ENCODE results near the gene BROX. TPM values are rescaled to one million over a fixed set of nuclear protein-coding genes. Genes with fewer than 3 reads are reported as not detected.

The BROX gene
- total RNA-seq, 2 experiments from 2014 or later, result 51.3 to 52.3 TPM

GRCh38 chr1:222767152-222767571, 54.8 kb downstream of the BROX start:
- H3K4me3 ChIP-seq (ENCODE audit: low read length), result no peak overlapping the region
- Mint-ChIP-seq H3K9me3 (peaks cover 7% of the 10 kb centered on the region), H3K27ac (no peak overlapping the region), H3K4me1 (ENCODE audit: low read depth) (peaks cover 13% of the 10 kb centered on the region), H3K27me3 (peaks cover 17% of the 10 kb centered on the region), H3K4me3 (no peak overlapping the region), H3K36me3 (ENCODE audit: low read depth) (no peaks in the 10 kb centered on the region)
- DNase-seq (no peak), ATAC-seq (ENCODE audit: poor library complexity) (no peak)
- H3K27me3 ChIP-seq (ENCODE audit: control insufficient read depth in 1 of 2, insufficient read depth in 2 of 2, low read length in 2 of 2), result no peaks in the 10 kb centered on the region
- peaks cover 3% of the 10 kb centered on the region for H3K4me1 ChIP-seq (ENCODE audit: insufficient read depth, low read length)
- POLR2A ChIA-PET, result no interaction called here
- CTCF ChIA-PET, result interaction anchor here (0.6 kb wide), 1 partner anchor 612 kb away, joined by 3 read pairs; no protein-coding TSS in a partner anchor
- no peak overlapping the region for H3K27ac ChIP-seq (ENCODE audit: low read depth in 1 of 2, low read length in 2 of 2)
- intact Hi-C loops (cut with DNase I, micrococcal nuclease), result no loop called here
- peaks cover 6 to 8% of the 10 kb centered on the region in 2 experiments for H3K9me3 ChIP-seq (ENCODE audit: control insufficient read depth in 1 of 2, insufficient read depth in 1 of 2, low read length in 2 of 2)
- TF ChIP-seq CTCF (IDR thresholded peaks at IDR 0.05), result no peak
- H3K36me3 ChIP-seq (ENCODE audit: insufficient read depth, low read length), result no peaks in the 10 kb centered on the region

GRCh38 chr1:222768592-222768991, 56.2 kb downstream of the BROX start:
- no peak for ATAC-seq (ENCODE audit: poor library complexity)
- H3K27me3 Mint-ChIP-seq, result peaks cover 11% of the 10 kb centered on the region
- no peak overlapping the region for H3K27ac Mint-ChIP-seq
- ChIA-PET CTCF (no interaction called here), POLR2A (no interaction called here)
- peaks cover 27% of the 10 kb centered on the region for H3K4me1 Mint-ChIP-seq (ENCODE audit: low read depth)
- no peak for DNase-seq
- Histone ChIP-seq H3K27ac (ENCODE audit: low read depth in 1 of 2, low read length in 2 of 2) (no peak overlapping the region), H3K27me3 (ENCODE audit: control insufficient read depth in 1 of 2, insufficient read depth in 2 of 2, low read length in 2 of 2) (no peaks in the 10 kb centered on the region), H3K4me3 (ENCODE audit: low read length) (no peak overlapping the region), H3K4me1 (ENCODE audit: insufficient read depth, low read length) (peaks cover 13% of the 10 kb centered on the region), H3K36me3 (ENCODE audit: insufficient read depth, low read length) (no peaks in the 10 kb centered on the region), H3K9me3 (ENCODE audit: control insufficient read depth in 1 of 2, insufficient read depth in 1 of 2, low read length in 2 of 2) (peaks cover 6 to 8% of the 10 kb centered on the region in 2 experiments)
- no peak overlapping the region for H3K4me3 Mint-ChIP-seq
- no peaks in the 10 kb centered on the region for H3K36me3 Mint-ChIP-seq (ENCODE audit: low read depth)
- no peak for TF ChIP-seq CTCF (IDR thresholded peaks at IDR 0.05)
- peaks cover 7% of the 10 kb centered on the region for H3K9me3 Mint-ChIP-seq
- intact Hi-C loops (cut with DNase I, micrococcal nuclease), result no loop called here

GRCh38 chr1:222769181-222769580, 56.8 kb downstream of the BROX start:
- no peaks in the 10 kb centered on the region for H3K36me3 ChIP-seq (ENCODE audit: insufficient read depth, low read length)
- ChIA-PET POLR2A (no interaction called here), CTCF (no interaction called here)
- ATAC-seq (ENCODE audit: poor library complexity) (no peak), DNase-seq (no peak)
- H3K4me3 ChIP-seq (ENCODE audit: low read length), result no peak overlapping the region
- Mint-ChIP-seq H3K27me3 (peaks cover 5% of the 10 kb centered on the region), H3K4me1 (ENCODE audit: low read depth) (peaks cover 27% of the 10 kb centered on the region), H3K4me3 (no peak overlapping the region), H3K36me3 (ENCODE audit: low read depth) (no peaks in the 10 kb centered on the region), H3K9me3 (peaks cover 7% of the 10 kb centered on the region), H3K27ac (no peak overlapping the region)
- no peak for TF ChIP-seq CTCF (IDR thresholded peaks at IDR 0.05)
- intact Hi-C loops (cut with DNase I, micrococcal nuclease), result no loop called here
- peaks cover 6 to 8% of the 10 kb centered on the region in 2 experiments for H3K9me3 ChIP-seq (ENCODE audit: control insufficient read depth in 1 of 2, insufficient read depth in 1 of 2, low read length in 2 of 2)
- peaks cover 13% of the 10 kb centered on the region for H3K4me1 ChIP-seq (ENCODE audit: insufficient read depth, low read length)
- H3K27me3 ChIP-seq (ENCODE audit: control insufficient read depth in 1 of 2, insufficient read depth in 2 of 2, low read length in 2 of 2), result no peaks in the 10 kb centered on the region
- H3K27ac ChIP-seq (ENCODE audit: low read depth in 1 of 2, low read length in 2 of 2), result no peak overlapping the region
